ENCODE results near the gene TMTC1. TPM values are rescaled to one million over a fixed set of nuclear protein-coding genes. Genes with fewer than 3 reads are reported as not detected.

The TMTC1 gene
- total and polyA plus RNA-seq, 7 donors = 15.8 to 45.8 (median 30.4) TPM

- WGBS, 3 donors = 87 to 90% (median 88%) methylated on average over 2 of the region's 2 CpGs
- intact Hi-C loops (cut with DNase I) = no loop called here
- no peak for DNase-seq
Observed at GRCh38 chr12:29516431-29516875, 267.3 kb downstream of the TMTC1 start.

GRCh38 chr12:29510591-29511185, 273.1 kb downstream of the TMTC1 start:
- H3K27ac ChIP-seq = no peak overlapping the region
- no peaks in the 10 kb centered on the region for H3K9me3 ChIP-seq
- no peak overlapping the region for H3K4me3 ChIP-seq
- intact Hi-C loops (cut with DNase I) = no loop called here
- no peak for TF ChIP-seq CTCF (IDR thresholded peaks at IDR 0.05)
- ATAC-seq (no peak), DNase-seq (no peak)
- H3K36me3 ChIP-seq (ENCODE audit: insufficient read depth in 1 of 2, low read depth in 1 of 2) = peaks cover 5 to 93% of the 10 kb centered on the region in 2 donors
- no peaks in the 10 kb centered on the region for H3K27me3 ChIP-seq (ENCODE audit: insufficient read depth in 3 of 3, low read length in 2 of 3)
- WGBS, 3 donors = 80 to 82% (median 82%) methylated on average over 6 of the region's 6 CpGs
- peaks cover 1% of the 10 kb centered on the region for H3K4me1 ChIP-seq

More at GRCh38 chr12:29516431-29516875, 267.3 kb downstream of the TMTC1 start:
- TF ChIP-seq CTCF (IDR thresholded peaks at IDR 0.05) = no peak
- no peak overlapping the region for H3K4me3 ChIP-seq
- no peak for ATAC-seq
- no peaks in the 10 kb centered on the region for H3K4me1 ChIP-seq
- no peaks in the 10 kb centered on the region for H3K9me3 ChIP-seq
- H3K27me3 ChIP-seq (ENCODE audit: insufficient read depth in 3 of 3, low read length in 2 of 3) = no peaks in the 10 kb centered on the region
- H3K27ac ChIP-seq = no peak overlapping the region
- H3K36me3 ChIP-seq (ENCODE audit: insufficient read depth in 1 of 2, low read depth in 1 of 2) = peaks cover 2 to 81% of the 10 kb centered on the region in 2 donors

GRCh38 chr12:29509503-29509902, 274.2 kb downstream of the TMTC1 start:
- 94 to 100% (median 95%) methylated on average over 1 of the region's 1 CpG for WGBS, 3 donors
- Histone ChIP-seq H3K9me3 (no peaks in the 10 kb centered on the region), H3K27me3 (ENCODE audit: insufficient read depth in 3 of 3, low read length in 2 of 3) (no peaks in the 10 kb centered on the region), H3K4me1 (peaks cover 3% of the 10 kb centered on the region), H3K27ac (no peak overlapping the region), H3K4me3 (no peak overlapping the region), H3K36me3 (ENCODE audit: insufficient read depth in 1 of 2, low read depth in 1 of 2) (peaks cover 5 to 92% of the 10 kb centered on the region in 2 donors)
- ATAC-seq = no peak
- intact Hi-C loops (cut with DNase I) = no loop called here
- no peak for DNase-seq
- TF ChIP-seq CTCF (IDR thresholded peaks at IDR 0.05) = no peak

- peaks cover 3% of the 10 kb centered on the region for H3K4me1 ChIP-seq
- intact Hi-C loops (cut with DNase I) = no loop called here
- no peak for ATAC-seq
- H3K27ac ChIP-seq = no peak overlapping the region
- DNase-seq = no peak
- H3K36me3 ChIP-seq (ENCODE audit: insufficient read depth in 1 of 2, low read depth in 1 of 2) = peaks cover 5 to 92% of the 10 kb centered on the region in 2 donors
- H3K27me3 ChIP-seq (ENCODE audit: insufficient read depth in 3 of 3, low read length in 2 of 3) = no peaks in the 10 kb centered on the region
- WGBS, 3 donors = 94 to 97% (median 95%) methylated on average over 2 of the region's 2 CpGs
- no peak overlapping the region for H3K4me3 ChIP-seq
- no peak for TF ChIP-seq CTCF (IDR thresholded peaks at IDR 0.05)
- H3K9me3 ChIP-seq = no peaks in the 10 kb centered on the region
Observed at GRCh38 chr12:29508949-29509348, 274.8 kb downstream of the TMTC1 start.

- Histone ChIP-seq H3K27me3 (ENCODE audit: insufficient read depth in 3 of 3, low read length in 2 of 3) (no peaks in the 10 kb centered on the region), H3K4me1 (peaks cover 3% of the 10 kb centered on the region), H3K27ac (no peak overlapping the region), H3K4me3 (no peak overlapping the region), H3K36me3 (ENCODE audit: insufficient read depth in 1 of 2, low read depth in 1 of 2) (peaks cover 5 to 70% of the 10 kb centered on the region in 2 donors), H3K9me3 (no peaks in the 10 kb centered on the region)
- ATAC-seq (no peak), DNase-seq (no peak)
- 68 to 75% (median 70%) methylated on average over 3 of the region's 3 CpGs for WGBS, 3 donors
- TF ChIP-seq CTCF (IDR thresholded peaks at IDR 0.05) = no peak
- intact Hi-C loops (cut with DNase I) = no loop called here
Observed at GRCh38 chr12:29505122-29505521, 278.6 kb downstream of the TMTC1 start.

Measured in psoas muscle (tissue), 8 donors.